GOT3 (cell line): ENCODE data around the gene C16orf96.
"Not testable (repeated sequence)": the region's sequence is repeated elsewhere in the genome, so short reads cannot be mapped to it uniquely, and the experiment has no call there.

ENCODE experiments used
- DNase-seq: peaks from one replicate; lab custom pipeline; 2025; ENCODE audit warnings: mixed read lengths; lab: John Stamatoyannopoulos, UW

Gene C16orf96

DNA sequence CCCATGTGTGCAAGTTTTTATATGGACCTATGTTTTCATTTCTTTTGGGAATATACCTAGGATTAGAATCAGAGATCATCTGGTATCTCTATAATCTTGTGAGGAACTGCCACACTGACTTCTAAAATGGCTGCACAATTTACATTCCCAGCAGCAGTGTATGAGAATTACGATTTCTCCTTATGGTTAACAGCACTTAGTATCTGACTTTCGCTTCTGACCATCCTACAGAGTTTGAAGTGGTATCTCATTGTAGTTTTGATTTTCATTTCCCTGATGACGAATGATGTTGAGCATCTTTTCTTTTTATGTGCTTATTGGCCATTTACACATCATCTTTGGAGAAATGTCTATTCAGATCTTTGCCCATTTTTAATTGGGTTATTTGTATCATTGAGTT lies 10.0 kb downstream of the C16orf96 start:
- no peak for DNase-seq

DNA sequence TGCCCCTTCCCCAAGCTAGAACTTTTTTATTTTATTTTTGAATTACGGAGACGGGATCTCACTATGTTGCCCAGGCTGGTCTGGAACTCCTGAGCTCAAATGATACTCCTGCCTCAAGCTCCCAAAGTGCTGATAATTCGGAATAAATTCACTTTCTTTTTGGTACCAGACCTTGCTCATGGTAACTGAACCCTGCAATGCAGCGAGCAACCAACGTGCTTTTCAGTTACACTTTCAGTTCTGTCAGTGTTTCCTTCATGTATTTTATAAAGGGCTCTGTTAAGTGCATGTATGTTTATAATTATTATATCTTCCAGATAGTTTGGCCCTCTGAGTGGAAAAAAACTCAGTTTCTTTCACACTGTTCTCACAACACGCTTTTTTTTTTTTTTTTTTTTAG lies 13.9 kb downstream of the C16orf96 start:
- DNase-seq: no peak

DNA sequence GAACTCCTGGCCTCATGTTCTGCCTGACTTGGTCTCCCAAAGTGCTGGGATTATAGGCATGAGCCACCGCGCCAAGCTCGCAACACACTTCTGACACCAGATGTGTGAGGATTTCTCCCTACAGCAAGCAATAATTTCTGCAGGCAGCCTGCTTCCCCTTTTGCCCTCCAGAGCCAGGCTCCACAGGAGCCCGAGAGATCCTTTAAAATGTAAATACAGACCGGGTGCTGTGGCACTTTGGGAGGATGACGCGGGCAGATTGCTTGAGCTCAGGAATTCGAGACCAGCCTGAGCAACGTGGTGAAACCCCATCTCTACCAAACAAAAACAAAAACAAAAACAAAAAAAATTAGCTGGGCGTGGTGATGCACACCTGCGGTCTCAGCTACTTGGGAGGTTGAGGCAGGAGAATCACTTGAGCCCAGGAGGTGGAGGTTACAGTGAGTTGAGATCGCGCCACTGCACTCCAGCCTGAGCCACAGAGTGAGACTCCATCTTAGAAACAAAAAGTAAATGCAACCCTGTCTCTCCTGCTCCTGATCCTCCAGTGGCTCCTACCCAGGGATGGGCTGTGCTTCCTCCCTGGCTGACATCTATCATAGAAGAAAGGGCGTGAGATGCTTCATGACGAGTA lies 14.7 kb downstream of the C16orf96 start:
- DNase-seq: no peak

DNA sequence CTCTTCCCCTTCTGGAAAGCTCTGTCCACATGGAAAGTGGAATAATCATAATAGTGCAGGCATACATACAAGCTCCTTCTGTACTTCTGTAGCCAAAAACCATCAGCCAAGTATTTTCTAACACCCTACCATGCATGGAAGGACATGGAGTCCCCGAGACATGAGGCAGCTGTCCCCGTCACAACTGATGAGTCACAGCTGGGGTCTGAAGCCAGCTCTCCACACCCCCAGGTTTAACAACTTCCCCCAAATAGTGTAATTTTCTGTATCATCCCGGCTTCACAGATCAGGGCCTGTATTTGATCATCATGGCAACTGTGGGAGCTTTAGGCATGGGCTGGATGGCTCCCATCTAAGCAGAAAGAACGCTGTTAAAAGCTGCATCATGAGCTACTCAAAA lies 16.6 kb downstream of the C16orf96 start:
- DNase-seq: no peak

DNA sequence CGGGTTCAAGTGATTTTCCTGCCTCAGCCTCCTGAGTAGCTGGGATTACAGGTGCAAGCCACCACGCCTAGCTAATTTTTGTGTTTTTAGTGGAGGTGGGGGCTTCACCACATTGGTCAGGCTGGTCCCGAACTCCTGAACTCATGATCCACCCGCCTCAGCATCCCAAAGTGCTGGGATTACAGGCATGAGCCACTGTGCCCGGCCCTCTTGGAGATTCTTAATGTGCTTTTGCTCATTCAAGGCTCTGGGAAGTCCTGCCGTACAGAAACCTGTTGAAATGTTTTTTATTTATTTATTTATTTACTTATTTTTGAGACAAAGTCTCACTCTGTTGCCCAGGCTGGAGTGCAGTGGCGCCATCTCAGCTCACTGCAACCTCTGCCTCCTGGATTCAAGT lies 17.8 kb downstream of the C16orf96 start:
- not testable (repeated sequence) for DNase-seq

DNA sequence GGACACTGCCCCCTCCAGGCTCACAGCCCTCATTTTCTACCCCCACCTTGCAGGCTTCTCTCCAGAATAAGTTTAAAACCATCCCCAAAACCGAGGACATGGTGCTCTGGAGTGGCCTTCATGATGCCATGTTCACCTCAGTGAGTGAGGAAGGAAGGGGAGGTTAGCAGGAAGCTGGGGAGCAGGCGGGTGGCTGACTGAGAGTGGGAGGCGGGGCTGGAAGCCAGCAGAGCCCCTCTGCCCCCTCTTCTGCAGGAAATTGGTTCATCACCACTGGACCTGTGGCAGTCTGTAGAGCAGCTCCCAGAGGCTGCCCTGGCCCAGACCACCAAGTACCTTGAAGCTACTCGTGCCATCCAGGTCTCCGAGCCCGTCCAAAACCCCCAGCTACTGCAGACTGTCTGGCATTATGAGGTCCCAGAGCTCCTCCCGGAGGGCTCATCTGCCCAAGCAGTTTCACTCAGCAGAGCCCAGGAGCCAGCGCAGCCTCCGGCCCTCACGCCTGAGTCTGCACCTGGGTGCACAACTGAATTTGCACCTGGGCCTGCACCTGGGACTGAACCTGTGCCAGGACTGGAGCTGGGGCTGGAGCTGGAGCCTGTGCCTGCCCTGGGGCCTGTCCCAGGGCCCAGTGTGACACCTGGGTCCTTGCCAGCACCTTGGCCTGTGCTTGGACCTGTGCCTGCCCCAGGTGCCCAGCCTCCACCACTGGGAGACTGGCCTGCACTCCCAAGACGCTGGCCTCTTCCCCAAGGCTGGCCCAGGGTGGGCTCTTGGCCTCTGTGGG lies 19.0 kb downstream of the C16orf96 start:
- DNase-seq: no peak

DNA sequence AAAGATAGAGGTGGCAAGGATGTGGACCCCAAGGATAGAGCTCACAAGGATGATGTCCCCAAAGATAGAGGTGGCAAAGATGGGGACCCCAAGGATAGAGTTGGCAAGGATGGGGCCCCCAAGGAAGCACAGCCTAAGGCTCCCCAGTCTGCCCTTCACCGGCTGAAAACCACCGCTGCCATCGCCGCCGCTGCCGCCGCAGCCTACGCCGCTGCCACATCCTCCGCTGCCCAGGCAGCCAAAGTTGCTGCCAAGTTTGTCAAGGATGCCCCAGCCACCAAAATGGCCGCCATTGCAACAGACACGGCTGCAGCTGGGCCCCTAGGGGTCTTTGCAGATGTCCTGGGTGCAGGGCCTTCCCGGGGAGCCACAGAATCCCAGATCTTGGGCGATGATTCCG lies 19.9 kb downstream of the C16orf96 start:
- no peak for DNase-seq

DNA sequence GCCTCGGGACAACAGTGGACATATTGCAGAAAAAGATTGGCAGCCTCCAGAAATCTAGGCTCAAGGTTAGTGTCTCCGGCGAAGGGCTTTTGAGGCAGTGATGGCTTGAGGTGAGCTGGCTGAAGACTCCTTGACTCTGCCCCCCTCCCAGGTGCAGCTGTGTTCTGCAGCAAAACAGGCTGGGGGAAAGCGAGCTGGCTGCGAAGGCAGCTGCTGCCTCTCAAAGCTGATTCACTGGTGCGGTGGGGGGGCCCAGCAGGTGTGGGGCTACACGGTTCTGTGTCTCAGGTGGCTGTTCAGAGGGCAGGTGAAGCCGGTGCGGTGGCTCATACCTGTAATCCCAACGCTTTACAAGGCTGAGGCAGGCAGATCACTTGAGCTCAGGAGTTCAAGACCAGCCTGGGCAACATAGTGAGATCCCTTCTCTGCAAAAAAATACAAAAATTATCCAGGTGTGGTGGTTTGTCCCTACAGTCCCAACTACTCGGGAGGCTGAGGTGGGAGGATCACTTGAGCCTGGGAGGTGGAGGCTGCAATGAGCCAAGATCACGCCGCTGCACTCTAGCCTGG lies 22.9 kb downstream of the C16orf96 start:
- no peak for DNase-seq

DNA sequence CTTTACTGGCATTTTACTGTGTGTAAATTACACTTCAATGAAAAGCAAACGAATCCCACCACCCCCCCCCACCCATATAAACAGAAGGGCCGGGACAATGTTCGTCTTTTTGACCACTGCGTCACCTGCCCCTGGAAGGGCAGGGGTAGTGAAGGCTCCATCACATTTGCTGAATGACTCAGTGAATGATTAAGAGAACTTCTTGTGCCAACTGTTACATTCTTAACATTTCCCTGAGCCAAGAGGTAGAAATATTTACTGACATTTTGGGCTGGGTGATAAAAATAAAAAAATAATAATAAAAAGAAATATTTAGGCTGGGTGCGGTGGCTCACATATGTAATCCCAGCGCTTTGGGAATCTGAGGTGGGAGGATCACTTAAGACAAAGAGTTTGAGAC lies 24.1 kb downstream of the C16orf96 start:
- no peak for DNase-seq

DNA sequence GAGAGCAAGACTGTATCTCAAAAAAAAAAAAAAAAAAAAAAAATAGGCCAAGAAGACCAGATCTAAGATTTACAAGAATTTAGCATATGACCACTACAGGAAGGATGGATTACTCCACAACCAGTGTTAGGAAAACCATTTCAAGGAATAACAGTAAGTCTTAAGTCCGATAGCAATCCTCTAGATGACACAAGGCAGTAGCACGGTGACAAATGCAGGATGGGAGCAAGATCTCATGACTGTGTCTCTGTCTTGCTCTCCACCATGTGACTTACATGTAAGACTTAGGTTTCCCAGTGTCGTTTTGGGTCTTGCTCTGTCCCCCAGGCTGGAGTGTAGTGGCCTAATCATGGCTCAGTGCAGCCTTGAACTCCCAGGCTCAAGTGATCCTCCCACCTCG lies 27.8 kb downstream of the C16orf96 start:
- no peak for DNase-seq

DNA sequence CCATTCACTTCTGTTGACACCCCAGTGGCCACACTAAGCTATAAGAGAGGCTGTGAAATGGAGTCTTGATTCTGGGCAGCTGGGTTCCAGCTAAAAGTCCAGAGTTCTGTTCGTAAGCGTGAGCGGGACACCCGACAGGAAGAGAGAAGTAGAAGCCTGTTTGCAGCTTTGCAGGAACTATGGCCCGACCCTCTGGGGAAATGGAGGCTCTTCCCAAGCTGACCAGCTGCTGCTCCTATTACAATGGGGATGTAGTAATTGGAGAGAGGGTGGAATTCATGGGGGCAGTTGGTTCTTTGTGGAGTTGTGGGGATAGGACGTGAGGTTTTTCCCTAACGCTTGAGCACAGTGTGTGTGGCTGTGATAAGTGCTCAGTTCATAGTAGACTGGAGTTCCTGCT lies 30.2 kb downstream of the C16orf96 start:
- DNase-seq: no peak

DNA sequence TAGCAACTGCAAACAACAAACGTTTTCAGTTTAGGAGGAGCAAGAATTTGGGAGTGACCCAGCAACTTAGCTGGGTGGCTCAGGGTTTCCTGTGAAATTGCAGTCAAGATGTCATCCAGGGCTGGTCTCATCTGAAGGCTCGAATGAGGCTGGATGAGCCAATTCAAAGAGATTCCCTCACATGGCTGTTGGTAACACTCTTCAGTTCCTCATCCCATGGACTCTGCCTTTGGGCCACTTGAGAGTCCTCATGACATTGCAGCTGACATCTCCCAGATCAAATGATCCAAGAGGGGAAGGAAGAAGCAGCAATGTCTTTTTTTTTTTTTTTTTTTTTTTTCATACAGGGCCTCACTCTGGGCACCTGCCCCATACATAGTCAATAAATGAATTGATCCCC lies 32.2 kb downstream of the C16orf96 start:
- no peak for DNase-seq

DNA sequence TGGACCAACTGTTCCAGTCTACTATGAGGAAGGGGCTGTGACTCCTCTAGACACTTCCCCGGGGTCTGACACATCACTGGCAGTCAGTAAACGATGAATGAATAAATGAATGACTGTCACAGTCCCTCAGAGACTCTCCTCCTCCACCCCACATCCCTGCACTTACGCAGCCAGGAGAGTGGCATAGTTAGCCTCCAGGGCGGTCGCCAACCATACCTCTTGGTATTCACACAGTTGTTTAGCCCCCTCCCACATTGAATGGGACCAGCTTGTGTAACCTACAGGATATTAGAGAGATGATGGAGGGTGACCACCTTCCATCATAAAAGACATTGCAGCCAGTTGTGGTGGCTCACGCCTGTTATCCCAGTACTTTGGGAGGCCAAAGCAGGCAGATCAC lies 32.8 kb downstream of the C16orf96 start:
- DNase-seq: no peak

DNA sequence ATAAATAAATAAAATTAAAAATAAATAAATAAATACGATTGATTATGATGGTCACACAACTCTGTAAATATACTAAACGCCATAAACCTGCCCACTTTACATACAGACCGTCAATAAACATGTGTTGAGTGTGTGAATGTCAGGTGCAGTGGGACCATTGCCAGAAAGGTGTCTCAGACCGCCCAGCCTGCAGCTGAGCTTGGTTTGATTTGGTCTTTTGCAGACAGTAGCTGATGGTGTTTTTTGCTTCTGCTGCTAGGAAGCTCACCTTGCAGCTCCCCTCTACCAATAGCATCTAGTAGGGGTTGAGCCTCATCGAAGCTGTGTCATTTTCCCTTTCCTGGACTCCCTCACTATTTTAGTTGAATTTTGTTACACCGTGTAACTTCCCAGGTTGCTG lies 35.1 kb downstream of the C16orf96 start:
- no peak for DNase-seq

DNA sequence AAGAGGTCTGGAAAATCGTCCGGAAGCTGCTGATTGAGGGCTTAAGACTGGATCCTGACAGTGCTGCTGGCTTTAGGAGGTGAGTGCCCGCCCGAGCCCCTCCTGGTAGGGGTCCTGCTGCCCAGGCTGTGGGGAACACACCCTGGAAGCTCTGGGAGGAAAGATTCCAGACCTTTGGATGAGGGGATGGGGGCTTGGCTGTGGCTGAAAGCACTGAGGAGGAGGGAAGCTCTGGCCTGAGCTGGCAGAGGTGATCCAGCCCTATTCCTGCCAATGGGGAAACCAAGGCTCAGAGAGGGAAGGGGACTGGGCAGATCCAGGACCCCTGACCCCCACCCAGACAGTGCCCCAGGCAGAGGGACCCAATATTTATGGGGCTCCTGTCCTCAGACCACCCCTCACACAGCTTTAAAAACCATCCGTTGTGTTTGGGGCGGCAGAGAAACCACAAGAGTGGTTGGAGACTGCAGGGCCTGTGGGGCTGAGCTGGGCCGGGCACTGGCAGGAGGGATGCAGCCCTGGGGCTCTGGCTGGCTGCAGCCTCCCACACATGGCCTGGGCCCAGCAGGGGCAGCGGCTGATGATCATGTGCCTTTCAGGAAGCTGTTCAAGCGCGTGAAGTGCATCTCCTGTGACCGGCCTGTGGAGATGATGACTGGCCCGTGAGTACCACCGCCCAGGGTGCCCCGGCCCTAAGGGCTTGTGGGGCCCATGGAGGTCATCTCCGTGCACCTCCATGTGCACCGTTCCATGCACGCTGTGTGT lies 35.7 kb downstream of the C16orf96 start:
- no peak for DNase-seq

DNA sequence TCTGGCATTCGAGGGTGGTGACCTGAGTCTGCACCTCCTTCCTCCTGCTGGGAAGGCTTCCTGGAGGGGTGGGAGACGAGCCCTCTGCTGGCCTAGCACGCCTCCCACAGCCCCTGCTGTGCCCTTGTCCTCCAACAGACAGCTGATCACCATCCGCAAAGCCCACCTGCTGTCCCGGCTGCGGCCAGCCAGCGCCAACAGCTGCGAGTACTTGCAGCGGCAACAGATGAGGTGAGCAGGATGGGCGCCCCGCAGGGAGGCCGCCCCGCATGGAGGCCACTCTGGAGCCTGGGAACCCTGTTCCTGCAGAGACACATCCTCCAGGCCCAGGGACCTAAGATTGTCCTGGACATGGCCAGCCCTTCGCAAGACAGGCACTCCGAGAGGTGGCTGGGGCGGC lies 36.9 kb downstream of the C16orf96 start:
- no peak for DNase-seq

DNA sequence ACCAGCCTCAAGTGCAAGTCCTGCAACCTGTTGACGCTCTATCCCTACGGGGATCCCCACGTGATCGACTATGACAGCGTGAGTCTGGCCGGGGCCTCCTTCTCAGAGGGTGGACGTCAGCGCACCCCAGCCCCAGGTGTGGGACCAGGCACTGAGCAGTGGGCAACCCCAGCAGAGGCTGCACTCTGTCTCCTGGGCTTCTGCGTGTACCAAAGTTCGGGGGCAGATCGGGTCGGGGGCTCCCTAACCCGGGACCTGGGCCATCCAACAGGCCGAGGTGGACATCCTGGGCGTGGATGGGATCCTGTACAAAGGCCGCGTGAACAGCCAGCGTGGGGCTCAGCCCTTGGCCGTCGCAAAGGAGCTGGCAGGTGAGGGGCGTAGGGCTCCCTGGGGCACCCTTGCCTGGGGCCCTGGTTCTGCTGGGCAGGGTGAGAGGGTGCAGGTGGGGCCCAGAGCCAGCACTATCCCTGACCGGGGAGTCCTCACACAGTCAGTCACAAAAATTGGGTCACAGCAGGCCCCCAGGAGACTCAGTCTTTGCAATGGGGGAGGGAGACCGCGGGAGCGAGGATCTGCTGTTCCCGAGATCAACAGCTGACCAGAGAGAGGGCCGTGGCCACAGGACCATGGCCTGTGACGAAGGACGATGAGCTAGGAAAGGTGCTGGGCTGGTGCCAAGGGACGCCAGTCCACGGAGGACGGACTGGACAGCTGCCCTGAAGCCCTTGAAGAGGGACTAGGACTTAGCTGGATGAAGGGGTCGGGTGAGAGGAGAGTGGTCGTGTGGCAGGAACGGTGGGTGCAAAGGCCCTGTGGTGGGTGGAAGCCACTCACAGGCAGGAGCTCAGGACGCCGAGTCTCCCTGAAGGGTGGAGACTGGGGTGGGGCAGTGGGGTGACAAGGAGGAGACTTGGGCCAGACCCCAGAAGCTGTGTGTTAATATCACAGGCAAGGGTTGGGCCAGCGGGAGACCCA lies 38.6 kb downstream of the C16orf96 start:
- DNase-seq: no peak

DNA sequence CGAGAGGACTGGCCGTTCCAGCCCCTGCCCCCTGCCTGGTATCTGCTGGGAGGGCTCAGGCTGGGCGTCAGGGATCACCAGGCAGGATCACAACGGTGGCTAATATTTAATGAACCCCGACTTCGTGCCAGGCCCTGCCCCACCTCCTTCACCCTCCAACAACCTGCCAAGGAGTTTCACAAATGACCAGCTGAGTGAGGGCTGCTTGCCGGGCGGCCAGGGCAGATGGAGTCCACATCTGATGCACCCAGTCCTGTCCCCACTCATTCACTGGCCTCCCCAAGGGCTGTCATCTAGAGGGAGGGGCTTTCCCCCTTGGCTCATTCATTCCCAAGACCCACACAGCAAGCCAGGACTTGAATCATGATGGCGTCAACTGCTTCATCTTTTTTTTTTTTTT lies 41.0 kb downstream of the C16orf96 start:
- no peak for DNase-seq

DNA sequence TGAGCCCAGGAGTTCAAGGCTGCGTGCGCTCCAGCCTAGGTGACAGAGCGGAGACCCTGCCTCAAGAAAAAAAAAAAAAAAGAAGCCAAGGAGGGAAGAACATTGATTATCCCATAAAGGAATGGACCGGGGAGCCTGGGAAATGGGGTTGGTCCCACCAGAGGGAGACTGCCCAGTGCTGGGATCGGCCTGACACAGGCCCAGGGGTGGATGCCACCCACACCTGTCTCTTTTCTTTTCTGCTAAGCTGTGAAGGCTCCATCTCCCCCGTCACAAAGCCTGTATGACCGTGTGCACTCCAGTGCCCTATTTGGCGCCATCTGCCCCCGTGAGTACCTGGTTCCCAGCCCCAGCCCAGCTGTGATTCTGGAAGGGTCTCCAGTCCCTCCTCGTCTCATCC lies 42.9 kb downstream of the C16orf96 start:
- no peak for DNase-seq

DNA sequence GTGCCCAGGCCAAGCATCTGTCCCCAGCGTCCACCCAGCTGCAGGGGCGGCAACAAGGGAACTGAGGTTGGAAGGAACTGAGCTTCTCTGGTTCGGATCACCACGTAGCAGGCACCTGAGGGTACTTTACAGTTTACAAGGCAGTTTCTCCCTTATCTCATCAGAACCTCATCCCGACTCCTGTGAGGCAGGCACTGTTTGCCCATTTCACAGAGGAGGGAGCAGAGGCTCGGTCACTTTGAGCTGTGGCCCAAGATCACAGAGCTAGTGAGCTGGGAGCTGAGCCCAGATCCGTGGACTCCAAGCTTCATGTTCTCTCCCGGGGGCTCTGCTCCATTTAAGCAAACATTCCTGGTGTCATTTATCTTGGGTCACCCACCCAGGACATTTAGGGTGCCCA lies 43.4 kb downstream of the C16orf96 start:
- no peak for DNase-seq

DNA sequence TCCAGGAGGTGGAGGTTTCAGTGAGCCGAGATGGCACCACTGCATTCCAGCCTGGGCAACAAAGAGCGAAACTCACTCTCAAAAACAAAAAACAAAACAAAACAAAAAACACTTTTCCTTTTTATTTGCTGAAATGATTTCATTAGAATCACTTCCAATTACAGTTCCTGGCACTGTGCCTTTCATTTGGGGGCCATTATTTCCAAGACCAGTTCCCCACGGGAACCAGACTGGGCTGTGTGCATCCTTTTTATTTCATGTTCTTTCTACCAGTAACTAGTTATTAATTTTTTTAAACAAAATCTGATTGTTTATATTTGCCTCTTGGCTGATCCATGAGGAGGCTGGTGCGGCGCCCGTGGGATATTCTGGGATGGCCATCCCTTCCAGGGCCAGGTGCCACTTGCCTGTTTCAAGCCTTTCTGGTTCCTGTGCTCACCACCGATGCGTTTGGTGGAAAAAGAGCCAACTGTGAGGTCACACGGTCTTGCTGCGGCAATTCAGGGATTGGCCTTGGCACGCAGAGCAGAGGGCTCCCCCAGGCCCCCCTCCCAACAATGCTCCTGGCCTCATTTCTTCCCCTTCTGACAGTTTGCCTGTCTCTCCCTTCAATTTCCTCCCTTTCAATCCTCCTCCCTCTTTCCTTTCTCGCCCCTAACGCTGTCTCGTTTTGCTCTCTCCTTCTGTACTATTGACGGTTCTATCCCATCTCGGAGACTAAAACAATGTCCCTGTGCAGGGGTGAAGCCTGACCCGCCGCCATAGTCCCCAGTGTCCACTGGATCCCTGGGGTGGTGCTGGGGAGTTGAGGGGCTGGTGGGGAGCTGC lies 45.1 kb downstream of the C16orf96 start:
- DNase-seq: no peak
